Body of pancreas (tissue), 4 donors: ENCODE measurements around the gene SPARCL1.

Experiments
- POLR2A ChIP-seq, 3 donors: fragments of 450-650 bp; IDR thresholded peaks; one replicate each; pipeline ENCODE4 v1.6.1; 2016; ENCODE audit warnings: antibody characterized with exemption in 3 of 3, mild to moderate bottlenecking in 2 of 3
- TF ChIP-seq, protein P1 (sequence below), 7 experiments: fragments of 450-650 bp in 4 of 7; fragments of 200-600 bp in 3 of 7; sonication (generic) in 3 of 7; IDR thresholded peaks; one replicate each; pipeline ENCODE4 v1.5.1; 2016 to 2019; ENCODE audit warnings: antibody characterized with exemption in 7 of 7

DNA sequence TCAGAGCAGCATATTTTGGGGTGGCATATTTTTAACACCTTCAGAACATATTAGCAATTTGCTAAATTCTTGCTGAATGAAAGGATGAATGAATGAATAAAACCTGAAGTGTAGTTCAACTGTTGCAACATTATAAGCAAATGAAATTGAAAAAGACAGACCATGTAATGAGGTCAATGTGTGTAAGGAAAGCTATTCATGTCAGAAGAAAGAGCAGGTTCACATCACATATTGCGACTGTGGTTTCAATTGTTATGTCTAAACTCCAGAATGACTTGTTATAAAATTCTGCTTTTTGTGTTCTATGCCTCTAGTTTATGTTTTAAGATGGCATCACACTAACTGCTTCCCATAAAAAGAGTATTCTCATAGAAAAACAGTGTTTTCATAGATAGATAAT is 46.2 kb upstream of the SPARCL1 start:
- TF ChIP-seq, protein P1, sequence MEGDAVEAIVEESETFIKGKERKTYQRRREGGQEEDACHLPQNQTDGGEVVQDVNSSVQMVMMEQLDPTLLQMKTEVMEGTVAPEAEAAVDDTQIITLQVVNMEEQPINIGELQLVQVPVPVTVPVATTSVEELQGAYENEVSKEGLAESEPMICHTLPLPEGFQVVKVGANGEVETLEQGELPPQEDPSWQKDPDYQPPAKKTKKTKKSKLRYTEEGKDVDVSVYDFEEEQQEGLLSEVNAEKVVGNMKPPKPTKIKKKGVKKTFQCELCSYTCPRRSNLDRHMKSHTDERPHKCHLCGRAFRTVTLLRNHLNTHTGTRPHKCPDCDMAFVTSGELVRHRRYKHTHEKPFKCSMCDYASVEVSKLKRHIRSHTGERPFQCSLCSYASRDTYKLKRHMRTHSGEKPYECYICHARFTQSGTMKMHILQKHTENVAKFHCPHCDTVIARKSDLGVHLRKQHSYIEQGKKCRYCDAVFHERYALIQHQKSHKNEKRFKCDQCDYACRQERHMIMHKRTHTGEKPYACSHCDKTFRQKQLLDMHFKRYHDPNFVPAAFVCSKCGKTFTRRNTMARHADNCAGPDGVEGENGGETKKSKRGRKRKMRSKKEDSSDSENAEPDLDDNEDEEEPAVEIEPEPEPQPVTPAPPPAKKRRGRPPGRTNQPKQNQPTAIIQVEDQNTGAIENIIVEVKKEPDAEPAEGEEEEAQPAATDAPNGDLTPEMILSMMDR (IDR thresholded peaks at IDR 0.05), result no peak
- no peak for TF ChIP-seq POLR2A (IDR thresholded peaks at IDR 0.05)
